Activated naive CD8-positive, alpha-beta T cell (primary cell): Measurements from ENCODE around the gene ATG16L2.
"Not testable (repeated sequence)": the region's sequence is repeated elsewhere in the genome, so short reads cannot be mapped to it uniquely, and the experiment has no call there.

Experiments
- H3K27ac Mint-ChIP-seq: one replicate; pipeline ENCODE4 v1.8.0; 2021; ENCODE audit warnings: mixed read lengths
- H3K27me3 Mint-ChIP-seq: one replicate; pipeline ENCODE4 v1.8.0; 2021; ENCODE audit warnings: mixed read lengths
- H3K36me3 Mint-ChIP-seq: one replicate; pipeline ENCODE4 v1.8.0; 2021; ENCODE audit warnings: mixed read lengths
- H3K4me1 Mint-ChIP-seq: one replicate; pipeline ENCODE4 v1.8.0; 2021; ENCODE audit warnings: low read depth, mixed read lengths
- H3K4me3 Mint-ChIP-seq: one replicate; pipeline ENCODE4 v1.8.0; 2021; ENCODE audit warnings: mild to moderate bottlenecking, mixed read lengths
- H3K9me3 Mint-ChIP-seq: one replicate; pipeline ENCODE4 v1.8.0; 2021; ENCODE audit warnings: low read depth, mixed read lengths

ATG16L2 gene

GRCh38 chr11:72786305-72787215, 27.7 kb upstream of the ATG16L2 start:
- Mint-ChIP-seq H3K36me3 (no peaks in the 10 kb centered on the region), H3K9me3 (no peaks in the 10 kb centered on the region), H3K4me1 (peaks cover 20% of the 10 kb centered on the region), H3K4me3 (no peak overlapping the region), H3K27me3 (no peaks in the 10 kb centered on the region), H3K27ac (no peak overlapping the region)

GRCh38 chr11:72787216-72788104, 26.8 kb upstream of the ATG16L2 start:
- Mint-ChIP-seq H3K9me3 (no peaks in the 10 kb centered on the region), H3K27ac (peak overlapping the region; percentile 22), H3K4me3 (no peak overlapping the region)

GRCh38 chr11:72788241-72788640, 26.0 kb upstream of the ATG16L2 start:
- H3K36me3 Mint-ChIP-seq, result no peaks in the 10 kb centered on the region
- no peaks in the 10 kb centered on the region for H3K9me3 Mint-ChIP-seq
- H3K27ac Mint-ChIP-seq, result no peak overlapping the region
- no peak overlapping the region for H3K4me3 Mint-ChIP-seq
- no peaks in the 10 kb centered on the region for H3K27me3 Mint-ChIP-seq
- H3K4me1 Mint-ChIP-seq, result peaks cover 21% of the 10 kb centered on the region

More at GRCh38 chr11:72787216-72788104, 26.8 kb upstream of the ATG16L2 start:
- Mint-ChIP-seq H3K27me3 (no peaks in the 10 kb centered on the region), H3K36me3 (no peaks in the 10 kb centered on the region), H3K4me1 (peaks cover 17% of the 10 kb centered on the region)

GRCh38 chr11:72789493-72790131, 24.6 kb upstream of the ATG16L2 start:
- H3K36me3 Mint-ChIP-seq, result no peaks in the 10 kb centered on the region
- H3K4me3 Mint-ChIP-seq, result no peak overlapping the region
- no peaks in the 10 kb centered on the region for H3K9me3 Mint-ChIP-seq
- no peaks in the 10 kb centered on the region for H3K27me3 Mint-ChIP-seq
- H3K4me1 Mint-ChIP-seq, result peaks cover 31% of the 10 kb centered on the region
- no peak overlapping the region for H3K27ac Mint-ChIP-seq

DNA sequence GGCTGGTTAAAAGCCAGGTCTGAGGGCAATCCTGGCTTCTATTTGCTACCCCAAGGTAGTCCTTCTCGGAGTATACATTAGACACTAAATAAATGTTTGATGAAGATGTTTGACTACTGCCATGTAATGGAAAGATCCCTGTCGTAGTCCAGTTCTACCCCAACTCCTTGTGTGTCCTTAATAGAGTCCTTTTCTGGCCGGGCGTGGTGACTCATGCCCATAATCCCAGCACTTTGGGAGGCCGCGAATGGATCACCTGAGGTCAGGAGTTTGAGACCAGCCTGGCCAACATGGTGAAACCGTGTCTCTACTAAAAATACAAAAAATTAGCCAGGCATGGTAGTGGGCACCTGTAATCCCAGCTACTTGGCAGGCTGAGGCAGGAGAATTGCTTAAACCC, 23.0 kb upstream of the ATG16L2 start:
- not testable (repeated sequence) for H3K4me3 Mint-ChIP-seq, H3K36me3 Mint-ChIP-seq, H3K27ac Mint-ChIP-seq, H3K27me3 Mint-ChIP-seq, H3K9me3 Mint-ChIP-seq
- H3K4me1 Mint-ChIP-seq, result peaks cover 34% of the 10 kb centered on the region

DNA sequence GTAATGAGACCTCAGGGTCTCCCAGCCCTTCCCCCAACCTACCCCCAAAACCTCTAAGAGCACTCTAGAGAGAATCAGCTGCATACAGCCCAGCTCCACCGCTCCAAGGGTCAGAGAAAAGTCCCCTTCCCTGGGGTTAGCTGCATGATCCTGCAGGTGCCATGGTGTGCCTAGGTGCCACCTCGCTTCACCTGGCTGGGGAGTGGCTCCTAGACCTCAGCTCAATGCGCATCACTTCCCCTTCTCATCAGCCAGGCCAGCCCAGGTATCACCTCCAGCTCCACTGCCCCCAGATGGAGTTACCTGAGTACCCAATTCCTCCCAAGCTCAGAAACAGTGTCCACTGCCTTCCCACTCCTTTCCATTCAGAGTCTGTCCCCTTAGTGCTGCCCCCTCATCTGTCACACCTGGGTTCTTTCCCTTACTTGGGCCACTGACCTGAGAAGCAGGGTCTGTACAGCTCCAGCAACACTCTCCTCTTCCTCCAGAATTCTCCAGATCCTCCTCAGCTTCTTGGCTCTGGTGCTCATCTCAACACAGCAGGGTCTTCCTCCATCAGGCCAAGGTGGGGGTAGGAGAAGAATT, 21.7 kb upstream of the ATG16L2 start:
- no peaks in the 10 kb centered on the region for H3K36me3 Mint-ChIP-seq
- H3K27me3 Mint-ChIP-seq, result no peaks in the 10 kb centered on the region
- peaks cover 34% of the 10 kb centered on the region for H3K4me1 Mint-ChIP-seq
- peak overlapping the region; percentile 98 for H3K4me3 Mint-ChIP-seq
- H3K27ac Mint-ChIP-seq, result peak overlapping the region; percentile 100
- no peaks in the 10 kb centered on the region for H3K9me3 Mint-ChIP-seq

GRCh38 chr11:72793076-72793424, 21.2 kb upstream of the ATG16L2 start:
- H3K27ac Mint-ChIP-seq, result peak overlapping the region; percentile 100
- H3K9me3 Mint-ChIP-seq, result no peaks in the 10 kb centered on the region
- H3K27me3 Mint-ChIP-seq, result no peaks in the 10 kb centered on the region
- H3K4me3 Mint-ChIP-seq, result peak overlapping the region; percentile 98
- H3K36me3 Mint-ChIP-seq, result no peaks in the 10 kb centered on the region
- H3K4me1 Mint-ChIP-seq, result peaks cover 31% of the 10 kb centered on the region

DNA sequence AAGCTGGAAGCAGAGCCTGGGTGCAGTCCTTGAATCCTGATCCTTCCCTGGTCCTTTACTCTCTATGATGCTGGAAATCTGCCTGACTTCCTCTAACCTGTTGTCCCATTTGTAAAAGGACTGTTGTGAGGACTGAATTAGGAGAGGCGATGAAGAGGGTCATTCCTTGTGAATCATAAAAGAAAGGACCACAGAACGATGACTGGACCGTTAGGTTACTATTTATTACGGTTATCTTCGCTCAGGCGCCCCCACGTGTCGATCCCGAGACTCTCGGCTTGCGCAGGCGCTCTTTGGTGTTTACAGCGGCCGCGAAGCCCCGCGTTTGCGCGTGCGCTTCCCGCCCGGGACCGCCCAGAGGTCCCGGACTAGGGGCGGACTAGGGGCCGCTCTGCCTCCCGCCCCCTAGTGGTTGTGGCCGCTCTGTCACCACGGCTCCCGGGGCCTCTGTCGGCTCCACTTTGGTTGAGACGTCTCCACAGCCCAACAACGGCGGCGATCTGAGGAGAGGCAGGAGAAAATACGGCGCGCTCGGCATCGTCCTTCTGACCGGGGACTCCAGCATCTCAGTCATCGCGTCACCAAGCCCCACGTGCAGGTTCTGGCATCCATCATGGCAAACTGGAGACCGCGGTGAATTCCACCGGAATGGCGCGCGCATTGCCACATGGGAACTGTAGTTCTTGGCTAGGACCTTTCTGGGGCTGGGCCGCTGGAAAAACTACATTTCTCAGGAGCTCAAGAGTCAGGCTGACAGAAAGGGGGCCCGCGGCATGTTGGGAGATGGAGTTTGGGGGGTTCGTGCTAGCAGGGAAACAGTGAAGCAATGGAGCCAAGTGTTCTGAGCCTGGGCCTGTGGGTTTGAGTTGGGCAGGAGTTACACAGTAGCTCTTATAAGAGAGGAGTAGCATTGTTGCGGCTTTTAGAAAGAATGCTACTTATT, 20.5 kb upstream of the ATG16L2 start, which contains the start of gene STARD10:
STARD10 (minus strand) TSS at position 623 of the 943 bp plus-strand sequence. CDS start 12,866 bp downstream, outside the sequence.
- H3K27me3 Mint-ChIP-seq, result no peaks in the 10 kb centered on the region
- H3K4me1 Mint-ChIP-seq, result peaks cover 28% of the 10 kb centered on the region

DNA sequence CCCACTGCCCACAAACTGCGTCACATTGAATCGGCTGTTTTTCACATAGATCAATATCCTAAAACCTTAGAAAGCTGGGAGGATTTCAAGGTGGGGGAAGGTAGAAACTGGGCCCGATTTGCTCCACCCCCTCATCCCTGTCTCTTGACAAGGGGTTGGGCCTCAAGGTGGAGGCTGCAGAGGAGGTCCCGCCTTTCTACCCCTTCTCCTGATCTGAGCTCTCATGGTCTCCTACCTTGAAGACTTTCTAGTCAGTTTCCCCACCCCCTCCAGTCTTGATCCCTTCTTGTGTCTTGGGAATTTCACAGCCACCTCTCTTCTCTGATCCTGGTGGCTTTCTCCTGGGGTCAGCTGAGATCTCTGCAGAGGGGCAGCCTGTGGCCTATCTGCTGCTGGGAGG, 15.8 kb upstream of the ATG16L2 start:
- no peak overlapping the region for H3K4me3 Mint-ChIP-seq
- H3K27me3 Mint-ChIP-seq, result no peaks in the 10 kb centered on the region
- no peak overlapping the region for H3K27ac Mint-ChIP-seq
- no peaks in the 10 kb centered on the region for H3K36me3 Mint-ChIP-seq
- peaks cover 12% of the 10 kb centered on the region for H3K4me1 Mint-ChIP-seq
- H3K9me3 Mint-ChIP-seq, result no peaks in the 10 kb centered on the region

More for the DNA sequence above, 20.5 kb upstream of the ATG16L2 start, which contains the start of gene STARD10:
- Mint-ChIP-seq H3K9me3 (no peaks in the 10 kb centered on the region), H3K36me3 (no peaks in the 10 kb centered on the region), H3K4me3 (peak within 1 kb of the TSS; percentile 98), H3K27ac (peak within 1 kb of the TSS; percentile 100)

DNA sequence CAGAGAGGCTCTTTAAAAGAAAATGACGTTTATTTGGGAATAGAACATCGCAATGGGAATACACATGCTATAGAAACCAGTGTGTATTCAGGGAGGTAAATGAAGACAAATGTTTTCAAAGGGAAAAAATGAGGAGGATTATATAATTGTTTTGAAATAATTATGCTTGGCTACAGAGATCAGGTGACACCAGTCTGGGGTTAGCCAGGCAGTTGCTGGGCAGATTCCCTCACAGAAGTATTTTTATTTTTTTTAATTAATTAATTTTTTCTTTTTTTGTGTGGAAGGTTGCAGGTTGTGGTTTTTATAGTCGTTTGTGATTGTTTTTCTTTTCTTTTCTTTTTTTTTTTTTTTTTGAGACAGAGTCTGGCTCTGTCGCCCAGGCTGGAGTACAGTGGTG, 14.8 kb upstream of the ATG16L2 start:
- no peaks in the 10 kb centered on the region for H3K36me3 Mint-ChIP-seq
- no peak overlapping the region for H3K27ac Mint-ChIP-seq
- H3K4me3 Mint-ChIP-seq, result no peak overlapping the region
- no peaks in the 10 kb centered on the region for H3K27me3 Mint-ChIP-seq
- no peaks in the 10 kb centered on the region for H3K9me3 Mint-ChIP-seq
- peaks cover 5% of the 10 kb centered on the region for H3K4me1 Mint-ChIP-seq

DNA sequence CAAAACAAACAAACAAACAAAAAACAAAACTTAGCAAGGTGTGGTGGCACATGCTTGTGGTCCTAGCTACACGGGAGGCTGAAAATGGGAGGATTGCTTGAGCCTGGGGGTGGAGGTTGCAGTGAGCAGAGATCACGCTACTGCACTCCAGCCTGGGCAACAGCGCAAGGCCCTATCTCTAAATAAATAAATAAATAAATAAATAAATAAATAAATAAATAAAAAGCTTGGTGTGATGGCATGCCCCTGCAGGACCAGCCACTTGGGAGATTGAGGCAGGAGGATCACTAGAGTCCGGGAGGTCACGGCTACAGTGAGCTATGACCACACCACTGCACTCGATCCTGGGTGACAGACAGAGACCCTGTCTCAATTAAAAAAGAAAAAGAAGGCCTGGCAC, 11.4 kb upstream of the ATG16L2 start:
- no peaks in the 10 kb centered on the region for H3K9me3 Mint-ChIP-seq
- no peak overlapping the region for H3K4me3 Mint-ChIP-seq
- H3K36me3 Mint-ChIP-seq, result no peaks in the 10 kb centered on the region
- no peaks in the 10 kb centered on the region for H3K27me3 Mint-ChIP-seq
- H3K4me1 Mint-ChIP-seq, result no peaks in the 10 kb centered on the region
- no peak overlapping the region for H3K27ac Mint-ChIP-seq

GRCh38 chr11:72805216-72805615, 9.0 kb upstream of the ATG16L2 start:
- Mint-ChIP-seq H3K4me3 (no peak overlapping the region), H3K4me1 (no peaks in the 10 kb centered on the region), H3K27ac (no peak overlapping the region), H3K27me3 (no peaks in the 10 kb centered on the region), H3K36me3 (peaks cover 2% of the 10 kb centered on the region), H3K9me3 (no peaks in the 10 kb centered on the region)

DNA sequence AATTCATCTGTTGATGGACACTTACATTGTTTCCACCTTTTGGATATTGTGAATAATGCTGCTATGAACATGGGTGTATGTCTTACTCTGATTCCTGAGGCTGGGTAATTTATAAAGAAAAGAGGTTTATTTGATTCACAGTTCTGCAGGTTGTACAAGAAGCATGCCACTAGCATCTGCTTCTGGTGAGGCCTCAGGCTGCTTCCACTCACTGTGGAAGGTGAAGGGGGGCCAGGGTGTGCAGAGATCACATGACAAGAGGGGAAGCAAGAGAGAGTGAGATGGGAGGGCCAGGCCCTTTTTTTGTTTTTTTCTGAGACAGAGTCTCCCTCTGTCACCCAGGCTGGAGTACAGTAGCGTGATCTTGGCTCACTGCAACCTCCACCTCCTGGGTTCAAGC, 7.8 kb upstream of the ATG16L2 start:
- H3K9me3 Mint-ChIP-seq, H3K27ac Mint-ChIP-seq, H3K4me1 Mint-ChIP-seq, H3K27me3 Mint-ChIP-seq, H3K4me3 Mint-ChIP-seq, H3K36me3 Mint-ChIP-seq: not testable (repeated sequence)
